Measurements from ENCODE around the gene TBC1D20. TPM values are rescaled to one million over a fixed set of nuclear protein-coding genes. Genes with fewer than 3 reads are reported as not detected.

Gene TBC1D20
- total RNA-seq, 1 experiment from 2014 or later, result 32.3 TPM

- Histone ChIP-seq H3K27ac (ENCODE audit: low read depth, low read length) (no peak overlapping the region), H3K79me2 (ENCODE audit: insufficient read depth, low read length) (no peaks in the 10 kb centered on the region; the same call in 1 of the 2 replicates), H4K20me1 (ENCODE audit: insufficient read depth) (no peaks in the 10 kb centered on the region), H3K4me3 (replicated peaks in 1 of 2; ENCODE audit: low read depth in 1 of 2, low read length in 2 of 2) (no peak overlapping the region), H3K4me2 (ENCODE audit: low read length) (no peak overlapping the region), H3K9ac (ENCODE audit: low read length) (no peak overlapping the region), H3K36me3 (ENCODE audit: control insufficient read depth in 1 of 2, insufficient read depth in 2 of 2, low read length in 2 of 2) (peaks cover 30 to 37% of the 10 kb centered on the region in 2 experiments), H3K27me3 (ENCODE audit: insufficient read depth, low read length) (no peaks in the 10 kb centered on the region), H3K9me3 (ENCODE audit: control insufficient read depth in 1 of 2, insufficient read depth in 1 of 2, low read depth in 1 of 2, low read length in 2 of 2) (no peaks in the 10 kb centered on the region), H3K4me1 (ENCODE audit: control insufficient read depth in 1 of 2, insufficient read depth in 2 of 2, low read length in 2 of 2) (no peaks in the 10 kb centered on the region), H2AFZ (ENCODE audit: low read depth, low read length, poor library complexity, severe bottlenecking) (no peak overlapping the region), H3K9me2 (ENCODE audit: insufficient read depth) (no peaks in the 10 kb centered on the region)
- CTCF ChIA-PET, result interaction anchor here (0.7 to 3.4 kb wide), 2 partner anchors 116 to 123 kb away, joined by 3 to 14 read pairs; no protein-coding TSS in a partner anchor
- POLR2A ChIA-PET, result no interaction called here
- RAD21 ChIA-PET (ENCODE audit: low non-redundant PET in 1 of 2, low total read pairs in 2 of 2, uncharacterized antibody in 2 of 2, unreplicated experiment in 2 of 2), result interaction anchor here in 1 of 2 experiments (0.7 kb wide), 1 partner anchor 75 kb away, joined by 4 read pairs; no protein-coding TSS in a partner anchor
- TF ChIP-seq ZFX (IDR thresholded peaks at IDR 0.05) (no peak), ZBTB33 (IDR thresholded peaks at IDR 0.05; ENCODE audit: extremely low read depth, insufficient replicate concordance, low read length) (no peak), EGR1 (IDR thresholded peaks at IDR 0.05; ENCODE audit: low read depth) (no peak), JUND (IDR thresholded peaks at IDR 0.05) (no peak), POLR2AphosphoS5 (IDR thresholded peaks at IDR 0.05; ENCODE audit: low read depth, low read length) (no peak), ATF3 (IDR thresholded peaks at IDR 0.05) (no peak), POLR2A (IDR thresholded peaks at IDR 0.05; ENCODE audit: borderline replicate concordance, extremely low read depth, insufficient read depth, insufficient read length) (no peak), ELF1 (IDR thresholded peaks at IDR 0.05; ENCODE audit: borderline replicate concordance, low read depth) (no peak), CEBPB (IDR thresholded peaks at IDR 0.05; ENCODE audit: low read depth) (no peak), FOSL1 (IDR thresholded peaks at IDR 0.05; ENCODE audit: low read depth) (no peak), SRF (IDR thresholded peaks at IDR 0.05; ENCODE audit: low read depth) (no peak), REST (IDR thresholded peaks at IDR 0.05; ENCODE audit: low read depth) (no peak), EZH2 (IDR thresholded peaks at IDR 0.05) (no peak), TCF7L2 (IDR thresholded peaks at IDR 0.05; ENCODE audit: borderline replicate concordance, extremely low read depth, insufficient read depth, insufficient read length) (no peak), SIN3A (IDR thresholded peaks at IDR 0.05; ENCODE audit: low read depth) (no peak), RAD21 (IDR thresholded peaks at IDR 0.05; ENCODE audit: low read depth) (no peak)
- TF ChIP-seq, protein P1, sequence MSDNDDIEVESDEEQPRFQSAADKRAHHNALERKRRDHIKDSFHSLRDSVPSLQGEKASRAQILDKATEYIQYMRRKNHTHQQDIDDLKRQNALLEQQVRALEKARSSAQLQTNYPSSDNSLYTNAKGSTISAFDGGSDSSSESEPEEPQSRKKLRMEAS (IDR thresholded peaks at IDR 0.05), result no peak
- DNase-seq (ENCODE audit: low read depth, low spot score) (no peak), ATAC-seq (no peak)
- BruUV-seq (replicated peaks), result no TSS peak
- intact Hi-C loops (cut with micrococcal nuclease), result no loop called here
These were observed 15.9 kb upstream of the TBC1D20 start for GRCh38 chr20:478010-478948.
